Activated gamma-delta T cell (primary cell): ENCODE results near the gene LRRK1.
"Not testable (repeated sequence)": the region's sequence is repeated elsewhere in the genome, so short reads cannot be mapped to it uniquely, and the experiment has no call there.

ENCODE experiments used
- DNase-seq: peaks from one replicate; lab custom pipeline; 2025; lab: John Stamatoyannopoulos, UW

The LRRK1 gene

GRCh38 chr15:101095796-101096406 lies 176.7 kb downstream of the LRRK1 start:
- not testable (repeated sequence) for DNase-seq

DNA sequence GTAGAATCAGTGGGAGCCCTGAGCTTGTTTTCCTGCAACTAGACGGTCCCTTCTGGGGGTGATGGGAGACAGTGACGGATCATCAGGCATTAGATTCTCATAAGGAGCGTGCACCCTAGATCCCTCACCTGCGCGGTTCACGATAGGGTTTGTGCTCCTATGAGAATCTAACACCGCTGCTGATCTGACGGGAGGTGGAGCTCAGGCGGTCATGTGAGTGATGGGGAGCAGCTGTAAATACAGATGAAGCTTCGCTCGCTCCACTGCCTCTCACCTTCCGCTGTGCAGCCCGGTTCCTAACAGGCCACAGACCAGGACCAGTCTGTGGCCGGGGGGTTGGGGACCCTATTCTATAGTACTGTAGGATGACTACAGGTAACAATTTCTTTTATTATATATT lies 178.0 kb downstream of the LRRK1 start:
- DNase-seq, result no peak

DNA sequence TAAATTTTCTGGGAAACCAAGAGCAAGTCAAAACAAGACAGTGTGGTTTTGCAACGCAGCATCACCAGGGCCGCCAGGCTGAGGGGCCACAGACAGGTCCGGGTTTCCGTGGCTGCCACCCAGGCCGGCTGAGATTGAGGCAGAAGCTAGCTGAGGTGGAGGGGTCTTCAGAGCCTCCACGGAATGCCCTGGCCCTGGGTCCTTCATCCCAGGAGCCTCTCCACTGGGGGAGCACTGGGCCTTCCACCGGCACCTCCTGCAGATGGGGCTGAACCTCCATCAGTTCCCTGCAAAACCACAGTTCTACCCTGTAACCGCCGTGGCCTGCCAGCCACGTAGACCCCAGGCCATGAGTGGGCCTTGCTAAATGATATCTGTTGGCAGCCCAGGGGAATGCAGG lies 180.0 kb downstream of the LRRK1 start:
- DNase-seq, result no peak

GRCh38 chr15:101100118-101100517 lies 181.0 kb downstream of the LRRK1 start:
- no peak for DNase-seq

DNA sequence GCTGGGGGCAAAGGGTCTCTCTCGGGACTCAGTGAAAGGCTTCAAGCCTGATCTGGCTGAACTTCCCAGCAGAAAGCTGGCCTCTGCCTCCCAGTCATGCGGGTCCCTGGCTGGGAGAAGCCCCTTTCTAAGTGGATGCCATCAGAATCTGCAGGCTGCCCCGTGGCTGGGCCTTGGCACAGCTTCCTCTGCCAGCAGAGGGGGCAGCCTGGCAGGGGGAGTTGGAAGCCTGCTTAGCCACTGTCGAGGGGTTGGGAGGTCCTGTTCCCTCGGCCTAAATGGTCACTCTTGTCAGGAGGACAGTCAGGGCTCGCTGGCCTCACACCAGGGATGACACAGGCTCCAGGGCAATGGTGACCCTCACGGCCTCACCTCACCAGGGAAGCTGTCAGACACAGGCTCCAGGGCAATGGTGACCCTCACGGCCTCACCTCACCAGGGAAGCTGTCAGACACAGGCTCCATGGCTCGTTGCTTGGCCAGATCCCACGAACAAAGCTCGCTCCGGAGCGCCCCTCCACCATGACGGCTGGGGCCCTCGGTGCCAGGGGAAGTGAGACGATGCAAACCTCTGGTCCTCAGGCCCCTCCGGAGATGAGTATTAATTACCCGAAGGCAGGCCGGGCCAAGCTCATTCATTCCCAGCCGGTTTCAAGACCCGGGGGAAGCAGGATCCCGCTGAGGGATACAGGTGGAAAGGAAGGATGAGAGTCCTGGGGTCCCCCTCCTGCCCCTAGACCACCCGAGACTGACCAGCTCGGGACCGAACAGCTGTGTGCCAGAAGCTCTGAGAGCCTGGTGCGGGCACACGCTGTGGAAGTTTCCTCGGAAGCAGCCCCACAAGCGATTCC lies 181.7 kb downstream of the LRRK1 start:
- no peak for DNase-seq

- no peak for DNase-seq
Observed at GRCh38 chr15:101101676-101102075, 182.5 kb downstream of the LRRK1 start.

DNA sequence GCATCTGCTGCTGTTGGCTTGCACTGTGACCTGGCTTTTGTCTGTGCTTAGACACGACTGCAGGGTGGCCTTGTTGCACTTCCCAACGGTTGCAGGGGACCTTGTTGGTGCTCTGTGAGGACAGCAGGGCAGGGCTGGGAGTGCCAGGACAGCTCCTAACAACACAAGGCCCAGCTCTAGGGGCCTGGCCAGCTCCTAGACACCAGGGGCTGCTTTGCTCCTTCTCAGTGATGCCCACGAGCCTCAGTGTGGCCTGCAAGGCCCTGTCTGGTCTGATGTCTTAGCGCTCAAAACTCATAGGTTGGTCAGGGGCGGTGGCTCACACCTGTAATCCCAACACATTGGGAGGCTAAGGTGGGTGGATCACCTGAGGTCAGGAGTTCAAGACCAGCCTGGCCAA lies 183.6 kb downstream of the LRRK1 start:
- no peak for DNase-seq

GRCh38 chr15:101103598-101103997 lies 184.4 kb downstream of the LRRK1 start:
- DNase-seq, result no peak

DNA sequence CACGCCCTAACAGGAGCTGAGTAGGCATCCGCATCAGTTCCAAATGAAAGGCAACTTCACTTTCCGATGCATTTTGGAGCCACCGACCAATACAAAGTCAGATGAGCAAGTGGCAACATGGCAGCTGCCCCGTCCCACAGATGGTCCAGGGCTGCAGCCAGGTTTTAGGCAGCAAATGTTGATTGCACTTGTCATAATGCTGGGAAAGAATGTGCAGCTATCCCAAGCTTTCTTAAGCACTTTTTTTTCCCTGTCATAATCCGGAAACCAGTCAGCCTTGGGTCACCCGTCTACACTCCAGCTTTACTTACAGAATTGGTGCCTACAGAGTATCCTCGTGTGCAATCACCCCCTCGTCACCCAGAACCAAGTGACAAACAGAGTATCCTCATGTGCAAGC lies 185.0 kb downstream of the LRRK1 start:
- no peak for DNase-seq

DNA sequence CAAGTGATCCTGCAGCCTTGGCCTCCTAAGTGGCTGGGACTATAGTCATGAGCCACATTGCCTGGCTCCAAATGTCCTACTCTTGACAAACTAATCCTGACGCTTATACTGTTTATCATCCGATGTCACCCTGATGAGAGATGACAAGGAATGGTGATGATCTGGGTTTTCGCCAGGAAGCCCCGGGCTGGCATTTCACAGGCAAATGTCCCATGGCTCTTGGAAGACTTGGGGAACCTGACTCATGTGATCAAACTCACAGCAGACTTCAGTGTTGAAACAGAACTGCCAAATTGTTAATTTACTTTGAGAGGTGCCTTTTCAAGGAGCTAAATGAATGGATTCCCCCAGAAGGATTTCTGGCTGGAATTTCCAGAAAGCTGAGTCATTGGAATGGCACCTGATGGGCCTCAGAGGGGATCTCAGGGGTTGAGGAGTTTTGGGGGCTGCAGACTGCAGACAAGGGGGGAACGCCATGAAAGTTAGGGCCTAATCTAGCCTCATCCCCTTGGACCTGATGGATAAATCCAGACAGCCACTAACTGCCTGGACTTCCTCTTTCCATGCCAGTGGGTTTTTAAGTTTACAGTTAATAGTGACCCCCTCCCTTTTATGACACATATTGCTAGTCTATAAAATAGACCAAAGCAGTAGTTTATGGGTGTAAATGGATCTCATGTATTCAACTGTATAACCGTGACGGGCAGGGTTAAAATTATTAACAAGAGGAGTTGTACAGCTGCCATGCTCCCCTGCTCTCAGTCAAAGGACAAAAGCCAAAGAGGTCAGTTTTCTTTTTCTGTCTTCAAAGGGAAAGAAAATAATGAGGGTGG lies 186.1 kb downstream of the LRRK1 start:
- DNase-seq, result no peak

GRCh38 chr15:101107101-101107500 lies 187.9 kb downstream of the LRRK1 start:
- DNase-seq, result no peak

DNA sequence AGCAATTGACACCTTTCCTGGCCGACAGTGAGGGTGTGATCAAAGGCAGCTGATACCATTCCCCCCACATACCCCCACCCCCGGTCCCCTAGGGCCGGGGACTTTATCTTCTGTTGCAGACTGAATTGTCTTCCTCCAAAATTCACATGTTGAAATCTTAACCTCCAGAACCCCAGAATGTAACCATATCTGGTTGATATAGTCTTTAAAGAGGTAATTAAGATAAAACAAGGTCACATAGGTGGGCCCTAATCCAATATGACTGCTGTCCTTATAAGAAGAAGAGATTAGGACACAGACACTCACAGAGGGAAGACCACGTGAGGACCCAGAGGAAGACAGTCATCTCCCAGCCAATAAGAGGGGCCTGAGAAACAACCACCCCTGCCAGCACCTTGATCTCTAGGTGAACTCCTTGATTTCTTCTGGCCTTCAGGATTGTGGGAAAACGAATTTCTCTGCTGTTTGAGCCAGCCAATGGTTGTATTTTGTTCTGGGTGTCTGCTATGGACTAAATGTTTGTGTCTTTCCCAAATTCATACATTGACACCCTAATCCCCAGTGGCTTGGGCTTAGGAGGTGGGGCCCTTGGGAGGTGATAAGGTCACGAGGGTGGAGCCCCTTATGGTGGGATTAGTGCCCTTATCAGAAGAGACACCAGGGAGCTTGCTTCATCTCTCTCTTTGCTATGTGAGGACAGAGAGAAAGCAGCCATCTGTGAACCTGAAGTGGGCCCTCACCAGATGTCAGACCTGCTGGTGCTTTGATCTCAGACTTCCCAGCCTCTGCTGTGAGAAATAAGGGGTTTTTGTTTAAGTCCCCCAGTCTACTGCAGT lies 188.7 kb downstream of the LRRK1 start:
- DNase-seq, result no peak

DNA sequence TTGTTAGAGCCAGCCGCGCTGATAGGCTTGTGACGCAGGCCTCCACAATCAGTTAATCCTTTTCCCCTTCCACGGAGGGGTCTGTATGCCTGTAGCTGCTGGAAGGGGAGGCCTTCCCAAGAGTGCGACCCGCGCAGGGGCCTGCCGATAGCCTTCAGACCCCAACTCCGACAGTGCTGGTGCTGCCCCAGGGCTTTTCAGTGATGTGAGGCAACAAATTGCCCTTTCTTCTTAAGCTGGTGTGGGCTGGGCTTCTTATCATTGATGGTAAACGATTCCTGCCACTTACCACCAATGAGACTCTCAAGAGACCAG lies 189.3 kb downstream of the LRRK1 start:
- no peak for DNase-seq

GRCh38 chr15:101108791-101109190 lies 189.6 kb downstream of the LRRK1 start:
- DNase-seq, result no peak

DNA sequence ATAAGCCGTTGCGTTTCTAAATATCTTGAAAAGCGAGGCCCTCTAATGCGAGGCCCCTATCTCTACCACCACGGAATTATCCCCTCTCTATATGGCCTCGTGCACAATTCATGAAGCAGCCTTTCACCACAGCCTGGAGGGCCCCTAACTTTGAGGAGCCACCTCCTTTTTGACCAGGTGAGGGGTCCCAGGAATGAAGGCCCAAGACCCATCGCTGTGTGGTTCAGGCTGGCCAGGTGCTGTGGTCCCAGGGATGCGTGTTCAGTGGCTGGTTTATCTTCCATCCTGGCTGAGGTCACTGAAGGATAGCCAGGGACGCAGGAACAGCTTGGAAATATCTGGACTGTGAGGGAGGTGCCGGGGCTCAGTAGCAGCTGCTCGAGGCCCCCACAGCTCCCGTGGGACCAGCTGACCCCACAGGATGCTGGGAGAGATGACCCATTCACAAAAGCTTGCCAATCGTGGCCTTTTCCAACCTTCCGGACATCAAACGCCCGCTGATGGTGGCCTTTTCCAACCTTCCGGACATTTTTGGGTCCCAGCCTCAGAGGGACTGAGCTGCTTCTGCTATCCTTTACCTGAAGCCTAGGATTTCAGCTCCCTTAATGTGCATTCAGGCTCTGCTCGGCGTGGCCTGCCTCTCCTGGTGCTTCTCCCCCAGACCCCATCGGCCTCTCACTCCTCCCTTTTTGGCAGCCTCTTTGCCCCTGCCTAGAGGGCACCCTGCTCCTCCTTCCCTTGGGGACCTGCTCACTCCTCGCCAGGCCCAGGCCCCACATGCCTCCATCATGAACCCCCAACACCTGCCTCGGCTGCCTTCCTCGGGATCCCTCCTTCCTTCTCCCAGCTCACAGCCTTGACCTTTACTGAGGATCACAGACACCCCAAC lies 191.8 kb downstream of the LRRK1 start:
- no peak for DNase-seq

DNA sequence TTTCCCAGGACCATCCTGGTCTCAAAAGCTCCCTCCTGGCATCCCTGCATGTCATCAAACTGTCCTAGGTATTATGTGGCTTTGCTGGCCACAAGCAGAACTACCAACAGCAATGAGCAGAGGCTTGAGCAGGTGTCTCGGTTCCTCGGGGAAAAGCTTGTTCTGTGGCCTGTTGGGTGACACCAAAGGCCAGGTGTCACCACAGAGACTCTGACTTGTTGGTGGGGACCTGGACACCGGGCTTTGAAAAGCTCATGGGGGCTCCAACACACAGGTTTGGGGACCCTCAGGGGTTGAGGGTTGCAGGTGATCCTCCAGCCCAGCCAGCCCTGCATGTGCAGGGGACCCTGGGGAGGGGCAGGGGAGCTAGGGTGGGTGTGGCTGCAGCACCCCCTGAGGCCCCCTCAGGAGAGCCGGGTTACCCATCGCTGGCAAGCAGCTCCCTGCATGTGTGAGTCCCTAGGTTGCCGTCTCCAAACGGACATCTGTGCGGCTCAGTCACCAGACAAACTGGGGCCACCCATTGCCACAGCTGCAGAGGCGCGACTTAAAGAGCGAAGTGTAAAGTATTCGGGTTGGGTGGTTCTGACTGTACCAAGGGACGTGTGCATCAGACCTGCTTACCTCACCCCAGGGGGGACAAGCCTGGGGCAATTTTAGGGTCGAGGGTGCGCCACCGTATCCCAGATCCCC lies 192.6 kb downstream of the LRRK1 start:
- DNase-seq, result no peak

DNA sequence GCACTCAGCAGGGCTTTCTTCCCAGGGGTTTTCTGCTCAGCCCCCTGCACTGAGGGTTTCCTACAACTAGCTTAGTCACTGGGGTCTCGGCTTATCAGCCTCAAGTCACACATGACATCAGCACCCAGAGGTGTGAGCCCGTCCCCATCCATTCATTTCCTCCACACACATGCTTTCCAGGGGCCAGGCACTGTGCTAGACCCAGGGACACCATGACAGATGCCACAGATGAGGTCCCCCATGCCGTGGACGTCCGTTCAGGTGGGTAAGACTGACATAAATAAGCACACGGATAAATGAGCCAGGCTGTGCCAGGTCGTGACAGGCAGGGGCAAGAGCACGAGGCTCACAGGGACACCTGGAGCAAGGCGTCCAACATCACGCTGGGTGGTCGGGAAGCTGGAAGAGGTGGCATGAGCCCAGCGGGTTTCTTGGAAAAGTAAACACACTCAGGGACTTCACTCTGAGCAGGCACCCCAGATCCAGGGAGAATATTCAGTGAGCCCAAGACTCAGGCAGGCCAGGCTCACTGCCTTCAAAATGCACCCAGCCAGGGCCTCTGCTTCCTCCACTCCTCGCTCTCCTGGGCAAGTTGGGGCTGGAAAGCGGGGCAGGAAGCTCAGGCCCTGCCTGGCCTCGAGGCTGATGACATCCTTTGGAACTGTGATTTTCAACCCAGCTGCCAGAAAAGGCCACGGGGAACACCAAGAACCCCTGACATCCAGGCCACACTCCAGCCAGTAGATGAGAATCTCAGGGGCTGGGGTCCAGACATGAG lies 193.4 kb downstream of the LRRK1 start:
- no peak for DNase-seq

DNA sequence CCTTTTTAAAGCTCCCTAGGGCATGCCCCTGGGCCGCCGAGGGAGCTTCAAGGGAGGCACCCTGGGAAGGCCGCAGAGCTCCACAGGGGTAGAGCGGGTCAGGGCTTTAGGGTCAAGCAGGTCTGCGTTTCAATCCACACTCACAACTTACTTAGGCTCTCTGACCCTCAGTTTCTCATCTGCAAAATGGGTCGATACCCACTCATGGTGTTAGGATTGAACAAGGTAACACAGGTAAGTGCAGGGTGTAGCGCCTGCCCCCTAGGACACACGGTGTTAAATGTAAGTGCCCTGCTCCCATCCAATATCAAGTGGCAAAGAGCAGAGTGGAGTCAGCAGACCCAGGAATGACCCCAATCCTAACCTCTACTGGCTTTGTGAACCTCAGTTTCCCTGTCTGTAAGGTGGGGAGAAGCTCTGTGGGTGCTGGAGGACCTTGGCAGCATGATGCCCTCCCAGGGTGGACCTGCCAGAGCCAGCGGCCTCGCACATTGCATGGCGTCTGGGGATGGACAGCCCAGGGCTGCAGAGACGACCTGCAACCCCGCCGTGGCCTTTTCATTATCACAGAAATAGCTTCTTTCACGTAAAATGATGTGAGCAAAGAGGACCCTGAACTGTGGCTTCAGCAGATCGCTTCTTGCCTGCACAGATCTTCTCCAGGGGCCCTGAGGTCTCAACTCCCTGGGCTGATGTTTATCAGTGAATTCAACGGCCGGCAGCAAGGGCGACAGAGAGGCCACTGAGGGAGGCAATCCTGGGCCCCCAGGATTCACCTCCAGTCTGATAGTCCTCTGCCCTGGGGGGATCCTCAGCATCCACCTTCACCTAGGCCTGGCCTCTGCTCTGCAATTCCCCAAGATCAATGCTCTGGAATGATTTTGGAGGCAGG lies 194.2 kb downstream of the LRRK1 start:
- no peak for DNase-seq

- no peak for DNase-seq
Observed at GRCh38 chr15:101114166-101114565, 195.0 kb downstream of the LRRK1 start.
